CD14-positive monocyte (primary cell): ENCODE measurements around the gene UBP1. TPM values are rescaled to one million over a fixed set of nuclear protein-coding genes. Genes with fewer than 3 reads are reported as not detected.
A peak's percentile ranks its signal among the peaks of the same experiment; 100 is the strongest.

ENCODE experiments used
- DNase-seq, 3 donors: peaks; one replicate each; pipeline ENCODE4 v3.0.0-alpha.2; 2011 to 2022
- H2AFZ ChIP-seq: 2 replicates; pipeline ENCODE4 v1.6.0; 2012; ENCODE audit warnings: mild to moderate bottlenecking, low read depth, low read length, inconsistent platforms; ENCODE audit not compliant: insufficient read depth, poor library complexity, severe bottlenecking
- H3K27ac ChIP-seq, 2 donors: 1 replicate in 1 of 2; 2 replicates in 1 of 2; pipeline ENCODE4 v1.5.1; 2012 to 2013; ENCODE audit warnings: low read length in 2 of 2, control low read depth in 1 of 2, inconsistent platforms in 1 of 2, low read depth in 1 of 2, mild to moderate bottlenecking in 1 of 2
- H3K27me3 ChIP-seq, 2 donors: one replicate each; pipeline versions ENCODE4 v1.6.0 to v1.6.1; 2011 to 2013; ENCODE audit warnings: low read length in 2 of 2; ENCODE audit not compliant: control insufficient read depth in 2 of 2, insufficient read depth in 2 of 2
- H3K36me3 ChIP-seq, 2 donors: replicated peaks in 1 of 2; 1 replicate in 1 of 2; 2 replicates in 1 of 2; pipeline versions ENCODE4 v1.5.1 to v1.6.1; 2012 to 2013; ENCODE audit warnings: low read length in 2 of 2, control low read depth in 1 of 2, inconsistent platforms in 1 of 2, mild to moderate bottlenecking in 1 of 2; ENCODE audit not compliant: insufficient read depth in 2 of 2, control insufficient read depth in 1 of 2
- H3K4me1 ChIP-seq, 2 donors: 1 replicate in 1 of 2; 2 replicates in 1 of 2; pipeline versions ENCODE4 v1.5.1 to v1.6.1; 2012 to 2013; ENCODE audit warnings: low read length in 2 of 2, control low read depth in 1 of 2, inconsistent platforms in 1 of 2, mild to moderate bottlenecking in 1 of 2, moderate library complexity in 1 of 2; ENCODE audit not compliant: insufficient read depth in 2 of 2, control insufficient read depth in 1 of 2
- H3K4me2 ChIP-seq: replicated peaks from 2 replicates; pipeline ENCODE3; 2012; ENCODE audit warnings: low read length, moderate library complexity, mild to moderate bottlenecking; ENCODE audit not compliant: poor library complexity, severe bottlenecking; ENCODE audit errors: extremely low read depth
- H3K4me3 ChIP-seq, 3 experiments: fragments of 200-600 bp in 1 of 3; sonication (generic) in 1 of 3; replicated peaks in 1 of 3; 1 replicate in 2 of 3; 2 replicates in 1 of 3; pipeline ENCODE4 v1.5.1; 2011 to 2013; ENCODE audit warnings: low read length in 3 of 3, mild to moderate bottlenecking in 3 of 3, control low read depth in 2 of 3, low read depth in 2 of 3, inconsistent platforms in 1 of 3, moderate library complexity in 1 of 3
- H3K79me2 ChIP-seq: 2 replicates; pipeline ENCODE4 v1.6.0; 2012; ENCODE audit warnings: mild to moderate bottlenecking, control low read depth, inconsistent platforms, low read length, moderate library complexity; ENCODE audit not compliant: insufficient read depth
- H3K9ac ChIP-seq: 2 replicates; pipeline ENCODE4 v1.6.0; 2017; ENCODE audit warnings: low read length, mild to moderate bottlenecking; ENCODE audit not compliant: insufficient read depth, poor library complexity, severe bottlenecking
- H3K9me3 ChIP-seq, 2 donors: replicated peaks in 1 of 2; 1 replicate in 1 of 2; 2 replicates in 1 of 2; pipeline versions ENCODE4 v1.5.1 to v1.6.1; 2012 to 2013; ENCODE audit warnings: low read length in 2 of 2, control low read depth in 1 of 2; ENCODE audit not compliant: control insufficient read depth in 1 of 2, insufficient read depth in 1 of 2
- H4K20me1 ChIP-seq: 2 replicates; pipeline ENCODE4 v1.6.0; 2012; ENCODE audit warnings: mild to moderate bottlenecking, low read length, control low read depth, moderate library complexity; ENCODE audit not compliant: insufficient read depth
- H3K27ac Mint-ChIP-seq, 7 donors: one replicate each; pipeline ENCODE4 v1.8.0; 2020; ENCODE audit warnings: mild to moderate bottlenecking in 7 of 7, mixed read lengths in 7 of 7, moderate library complexity in 6 of 7, inconsistent platforms in 2 of 7
- H3K27me3 Mint-ChIP-seq, 3 donors: one replicate each; pipeline ENCODE4 v1.8.0; 2021 to 2022; ENCODE audit warnings: low read depth in 3 of 3, mild to moderate bottlenecking in 3 of 3, mixed read lengths in 3 of 3, moderate library complexity in 3 of 3, inconsistent platforms in 1 of 3
- H3K36me3 Mint-ChIP-seq, 2 donors: one replicate each; pipeline ENCODE4 v1.8.0; 2020; ENCODE audit warnings: mixed read lengths in 2 of 2, inconsistent platforms in 1 of 2, mild to moderate bottlenecking in 1 of 2
- H3K4me1 Mint-ChIP-seq: one replicate; pipeline ENCODE4 v1.8.0; 2020; ENCODE audit warnings: mild to moderate bottlenecking, mixed read lengths
- H3K4me3 Mint-ChIP-seq, 2 donors: one replicate each; pipeline ENCODE4 v1.8.0; 2020; ENCODE audit warnings: mild to moderate bottlenecking in 2 of 2, mixed read lengths in 2 of 2, moderate library complexity in 1 of 2
- H3K9me3 Mint-ChIP-seq, 7 donors: one replicate each; pipeline ENCODE4 v1.8.0; 2020 to 2022; ENCODE audit warnings: mixed read lengths in 7 of 7, mild to moderate bottlenecking in 6 of 7, moderate library complexity in 6 of 7, inconsistent platforms in 2 of 7
- WGBS: methylation state at CpG from one replicate; pipeline ENCODE4 v1.1.5; 2013; ENCODE audit warnings: missing lambda C conversion rate; ENCODE audit not compliant: insufficient coverage; 5-methylcytosine and 5-hydroxymethylcytosine counted together
- intact Hi-C, 2 donors: fragments of 100-400 bp; cut with micrococcal nuclease; formaldehyde crosslinking; loops; one replicate each; pipeline versions ENCODE4 v1.15.0 to v1.15.1; 2023
- polyA plus RNA-seq, 3 donors: library from polyadenylated mRNA; depleted of rRNA in 1 of 3; unstranded in 2 of 3; stranded (reverse) in 1 of 3; fragments of 300-500 nt in 2 of 3; fragments of >200 nt in 1 of 3; fragmentation: Illumina TruSeq in 2 of 3; gene quantifications; 1 replicate in 2 of 3; 2 replicates in 1 of 3; pipeline ENCODE4 v1.2.3, GENCODE V29; 2012 to 2021
- TF ChIP-seq, protein P1 (sequence below): fragments of 200-600 bp; IDR thresholded peaks from one replicate; pipeline ENCODE4 v1.8.0; 2022; ENCODE audit warnings: antibody characterized with exemption, mild to moderate bottlenecking

UBP1 gene
- polyA plus RNA-seq, 3 donors: 7.8 to 72.4 (median 8.8) TPM

DNA sequence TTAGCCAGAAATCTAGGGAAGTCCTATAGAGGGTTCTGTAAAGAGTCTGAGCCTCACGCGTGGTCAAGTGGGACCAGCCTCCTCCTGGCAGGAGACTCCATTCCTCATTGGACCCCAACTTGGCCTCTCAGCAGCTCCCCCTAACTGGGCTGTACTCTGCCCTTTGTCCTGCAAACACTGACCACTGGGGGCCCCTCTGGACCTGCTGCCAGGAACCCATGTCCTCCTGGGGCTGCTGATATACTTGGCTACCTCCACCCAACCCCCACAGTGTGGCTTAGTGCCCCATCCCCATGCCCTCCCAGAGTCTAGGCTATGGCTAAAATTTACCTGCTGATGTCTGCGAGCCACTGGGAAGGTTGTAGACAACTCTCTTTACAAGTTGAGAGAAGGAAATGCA is 62.7 kb downstream of the UBP1 start:
- Mint-ChIP-seq H3K9me3 (no peaks in the 10 kb centered on the region), H3K4me1 (peaks cover 5% of the 10 kb centered on the region), H3K36me3 (peaks cover 0 to 3% of the 10 kb centered on the region in 2 donors), H3K27me3 (peaks cover 0 to 2% (median 0%) of the 10 kb centered on the region in 3 donors), H3K27ac (no peak overlapping the region), H3K4me3 (no peak overlapping the region)
- Histone ChIP-seq H3K4me1 (no peaks in the 10 kb centered on the region), H3K79me2 (no peaks in the 10 kb centered on the region), H3K4me2 (no peak overlapping the region), H2AFZ (no peak overlapping the region), H3K36me3 (no peaks in the 10 kb centered on the region), H3K9ac (no peak overlapping the region), H3K9me3 (no peaks in the 10 kb centered on the region), H3K27ac (no peak overlapping the region), H3K4me3 (no peak overlapping the region), H4K20me1 (no peaks in the 10 kb centered on the region), H3K27me3 (no peaks in the 10 kb centered on the region)
- DNase-seq: no peak
- TF ChIP-seq, protein P1, sequence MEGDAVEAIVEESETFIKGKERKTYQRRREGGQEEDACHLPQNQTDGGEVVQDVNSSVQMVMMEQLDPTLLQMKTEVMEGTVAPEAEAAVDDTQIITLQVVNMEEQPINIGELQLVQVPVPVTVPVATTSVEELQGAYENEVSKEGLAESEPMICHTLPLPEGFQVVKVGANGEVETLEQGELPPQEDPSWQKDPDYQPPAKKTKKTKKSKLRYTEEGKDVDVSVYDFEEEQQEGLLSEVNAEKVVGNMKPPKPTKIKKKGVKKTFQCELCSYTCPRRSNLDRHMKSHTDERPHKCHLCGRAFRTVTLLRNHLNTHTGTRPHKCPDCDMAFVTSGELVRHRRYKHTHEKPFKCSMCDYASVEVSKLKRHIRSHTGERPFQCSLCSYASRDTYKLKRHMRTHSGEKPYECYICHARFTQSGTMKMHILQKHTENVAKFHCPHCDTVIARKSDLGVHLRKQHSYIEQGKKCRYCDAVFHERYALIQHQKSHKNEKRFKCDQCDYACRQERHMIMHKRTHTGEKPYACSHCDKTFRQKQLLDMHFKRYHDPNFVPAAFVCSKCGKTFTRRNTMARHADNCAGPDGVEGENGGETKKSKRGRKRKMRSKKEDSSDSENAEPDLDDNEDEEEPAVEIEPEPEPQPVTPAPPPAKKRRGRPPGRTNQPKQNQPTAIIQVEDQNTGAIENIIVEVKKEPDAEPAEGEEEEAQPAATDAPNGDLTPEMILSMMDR: no peak
- intact Hi-C loops: no loop called here
- no CpG with 5 or more reads among the region's 3 CpGs for WGBS

DNA sequence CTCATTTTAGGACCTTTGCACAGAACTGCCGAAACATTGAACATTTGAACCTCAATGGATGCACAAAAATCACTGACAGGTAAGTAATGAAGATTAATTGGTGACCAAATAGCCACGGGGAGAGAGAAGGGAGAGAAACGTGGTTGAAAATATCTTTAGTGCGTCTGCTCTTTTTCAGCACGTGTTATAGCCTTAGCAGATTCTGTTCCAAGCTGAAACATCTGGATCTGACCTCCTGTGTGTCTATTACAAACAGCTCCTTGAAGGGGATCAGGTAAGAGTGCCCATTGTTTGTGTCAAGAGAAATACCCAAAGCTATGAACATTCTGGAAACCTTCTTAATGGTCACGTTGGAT is 67.1 kb downstream of the UBP1 start:
- TF ChIP-seq, protein P1: peak; percentile 61
- H3K36me3 ChIP-seq: no peaks in the 10 kb centered on the region
- Mint-ChIP-seq H3K27ac (no peak overlapping the region), H3K27me3 (peaks cover 0 to 4% (median 2%) of the 10 kb centered on the region in 3 donors), H3K4me1 (peaks cover 5% of the 10 kb centered on the region), H3K36me3 (no peaks in the 10 kb centered on the region), H3K4me3 (no peak overlapping the region), H3K9me3 (peaks cover 0 to 5% (median 0%) of the 10 kb centered on the region in 7 donors)
- H3K4me3 ChIP-seq: no peak overlapping the region
- no peaks in the 10 kb centered on the region for H3K27me3 ChIP-seq
- 38% methylated on average over 4 of the region's 6 CpGs for WGBS
- H2AFZ ChIP-seq: peak overlapping the region; percentile 31
- H3K9me3 ChIP-seq: no peaks in the 10 kb centered on the region
- H3K4me1 ChIP-seq: no peaks in the 10 kb centered on the region
- intact Hi-C loops: loop anchor here (2.0 to 5.0 kb wide), 2 partner anchors 241 to 426 kb away; no protein-coding TSS in a partner anchor
- no peak overlapping the region for H3K9ac ChIP-seq
- H4K20me1 ChIP-seq: no peaks in the 10 kb centered on the region
- no peak for DNase-seq
- H3K27ac ChIP-seq: no peak overlapping the region
- no peaks in the 10 kb centered on the region for H3K79me2 ChIP-seq
- H3K4me2 ChIP-seq: peak overlapping the region; percentile 42
